OCI-LY3 (cell line): ENCODE measurements around the gene NKD2.

Experiments used
- EZH2phosphoT487 ChIP-seq: fragments of 200-600 bp; shearing (Covaris generic); IDR thresholded peaks from 2 replicates; pipeline ENCODE4 v1.6.1; 2018; ENCODE audit warnings: antibody characterized with exemption, mixed run types, low read depth
- TF ChIP-seq, protein P1 (sequence below): fragments of 200-600, 300-600 bp; sonication (generic); IDR thresholded peaks from 2 replicates; pipeline ENCODE4 v1.5.1; 2014; ENCODE audit warnings: antibody characterized with exemption, low read length, low read depth

DNA sequence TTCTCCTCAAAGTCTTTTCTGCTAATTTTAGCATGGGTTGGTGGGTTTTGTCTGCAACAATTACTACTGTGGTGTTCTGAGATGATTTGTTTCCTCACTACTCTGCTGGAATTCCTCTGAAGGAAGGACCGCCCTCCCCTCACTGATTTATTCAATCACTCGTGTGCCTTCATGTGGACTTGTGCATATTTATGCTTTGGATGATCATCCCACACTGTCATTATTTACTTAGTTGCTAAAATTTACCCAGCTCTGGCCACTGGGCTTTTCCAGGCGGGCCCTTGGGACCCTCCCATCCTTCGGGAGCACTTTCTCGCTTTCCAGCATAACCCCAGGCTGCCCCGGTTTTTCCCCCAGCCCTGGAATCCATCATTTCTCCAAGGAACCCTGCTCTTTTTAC, 41.7 kb upstream of the NKD2 start:
- TF ChIP-seq, protein P1, sequence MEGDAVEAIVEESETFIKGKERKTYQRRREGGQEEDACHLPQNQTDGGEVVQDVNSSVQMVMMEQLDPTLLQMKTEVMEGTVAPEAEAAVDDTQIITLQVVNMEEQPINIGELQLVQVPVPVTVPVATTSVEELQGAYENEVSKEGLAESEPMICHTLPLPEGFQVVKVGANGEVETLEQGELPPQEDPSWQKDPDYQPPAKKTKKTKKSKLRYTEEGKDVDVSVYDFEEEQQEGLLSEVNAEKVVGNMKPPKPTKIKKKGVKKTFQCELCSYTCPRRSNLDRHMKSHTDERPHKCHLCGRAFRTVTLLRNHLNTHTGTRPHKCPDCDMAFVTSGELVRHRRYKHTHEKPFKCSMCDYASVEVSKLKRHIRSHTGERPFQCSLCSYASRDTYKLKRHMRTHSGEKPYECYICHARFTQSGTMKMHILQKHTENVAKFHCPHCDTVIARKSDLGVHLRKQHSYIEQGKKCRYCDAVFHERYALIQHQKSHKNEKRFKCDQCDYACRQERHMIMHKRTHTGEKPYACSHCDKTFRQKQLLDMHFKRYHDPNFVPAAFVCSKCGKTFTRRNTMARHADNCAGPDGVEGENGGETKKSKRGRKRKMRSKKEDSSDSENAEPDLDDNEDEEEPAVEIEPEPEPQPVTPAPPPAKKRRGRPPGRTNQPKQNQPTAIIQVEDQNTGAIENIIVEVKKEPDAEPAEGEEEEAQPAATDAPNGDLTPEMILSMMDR = no peak
- no peak for TF ChIP-seq EZH2phosphoT487
